Liver (tissue), 9 donors: ENCODE data around the gene CBFA2T3. TPM values are rescaled to one million over a fixed set of nuclear protein-coding genes. Genes with fewer than 3 reads are reported as not detected.

Experiments used
- DNase-seq: peaks from one replicate; pipeline ENCODE4 v3.0.0-alpha.2; 2017; ENCODE audit warnings: low spot score
- H3K27ac ChIP-seq, 2 donors: one replicate each; pipeline ENCODE4 v1.7.0; 2013; ENCODE audit warnings: inconsistent platforms in 2 of 2, low read length in 2 of 2, control low read depth in 1 of 2, low read depth in 1 of 2, mild to moderate bottlenecking in 1 of 2
- H3K27me3 ChIP-seq, 4 donors: one replicate each; pipeline versions ENCODE4 v1.6.1 to v1.7.0; 2013; ENCODE audit warnings: low read length in 3 of 4, inconsistent platforms in 1 of 4, mild to moderate bottlenecking in 1 of 4, moderate library complexity in 1 of 4; ENCODE audit not compliant: control insufficient read depth in 4 of 4, insufficient read depth in 4 of 4
- H3K36me3 ChIP-seq, 4 donors: one replicate each; pipeline versions ENCODE4 v1.6.1 to v1.7.0; 2013; ENCODE audit warnings: low read length in 3 of 4, mild to moderate bottlenecking in 3 of 4, low read depth in 1 of 4, moderate library complexity in 1 of 4; ENCODE audit not compliant: control insufficient read depth in 4 of 4, insufficient read depth in 3 of 4
- H3K4me1 ChIP-seq, 4 donors: one replicate each; pipeline versions ENCODE4 v1.6.1 to v1.7.0; 2013; ENCODE audit warnings: low read length in 3 of 4, mild to moderate bottlenecking in 3 of 4, moderate library complexity in 1 of 4; ENCODE audit not compliant: control insufficient read depth in 4 of 4, insufficient read depth in 4 of 4
- H3K4me3 ChIP-seq, 3 donors: one replicate each; pipeline versions ENCODE4 v1.6.1 to v1.7.0; 2013; ENCODE audit warnings: low read length in 3 of 3, control low read depth in 1 of 3, low read depth in 1 of 3, mild to moderate bottlenecking in 1 of 3
- H3K9ac ChIP-seq, 2 donors: one replicate each; pipeline ENCODE4 v1.7.0; 2013; ENCODE audit warnings: low read length in 2 of 2, mild to moderate bottlenecking in 2 of 2, moderate library complexity in 2 of 2, control low read depth in 1 of 2, low read depth in 1 of 2
- H3K9me3 ChIP-seq, 4 donors: one replicate each; pipeline versions ENCODE4 v1.6.1 to v1.7.0; 2013; ENCODE audit warnings: low read length in 3 of 4; ENCODE audit not compliant: control insufficient read depth in 4 of 4
- ATF3 ChIP-seq: IDR thresholded peaks from 2 replicates; pipeline ENCODE4 v1.6.1; 2016; ENCODE audit warnings: antibody characterized with exemption
- FOXA1 ChIP-seq: IDR thresholded peaks from 2 replicates; pipeline ENCODE4 v1.6.1; 2016; ENCODE audit warnings: antibody characterized with exemption
- FOXA2 ChIP-seq: IDR thresholded peaks from 2 replicates; pipeline ENCODE4 v1.6.1; 2016; ENCODE audit warnings: antibody characterized with exemption
- GABPA ChIP-seq, 2 donors: IDR thresholded peaks in 1 of 2; conservative IDR thresholded peaks in 1 of 2; 2 replicates each; pipeline ENCODE4 v1.6.1; 2016; ENCODE audit warnings: antibody characterized with exemption in 2 of 2, mild to moderate bottlenecking in 1 of 2, moderate library complexity in 1 of 2
- HNF4G ChIP-seq: IDR thresholded peaks from 2 replicates; pipeline ENCODE4 v1.6.1; 2016; ENCODE audit warnings: antibody characterized with exemption
- JUND ChIP-seq, 2 donors: IDR thresholded peaks; 2 replicates each; pipeline ENCODE4 v1.6.1; 2016; ENCODE audit warnings: antibody characterized with exemption in 2 of 2
- MAX ChIP-seq: IDR thresholded peaks from 2 replicates; pipeline ENCODE4 v1.6.1; 2016; ENCODE audit warnings: antibody characterized with exemption
- NR2F2 ChIP-seq: IDR thresholded peaks from 2 replicates; pipeline ENCODE4 v1.6.1; 2016; ENCODE audit warnings: antibody characterized with exemption
- RAD21 ChIP-seq, 2 donors: IDR thresholded peaks; 2 replicates each; pipeline ENCODE4 v1.6.1; 2016; ENCODE audit warnings: antibody characterized with exemption in 2 of 2, mild to moderate bottlenecking in 2 of 2
- REST ChIP-seq: IDR thresholded peaks from 2 replicates; pipeline ENCODE4 v1.6.1; 2016; ENCODE audit warnings: antibody characterized with exemption, mild to moderate bottlenecking
- RXRA ChIP-seq, 2 donors: IDR thresholded peaks; 2 replicates each; pipeline ENCODE4 v1.6.1; 2017 to 2018; ENCODE audit warnings: antibody characterized with exemption in 2 of 2, mild to moderate bottlenecking in 1 of 2
- SP1 ChIP-seq: IDR thresholded peaks from 2 replicates; pipeline ENCODE4 v1.6.1; 2018; ENCODE audit warnings: antibody characterized with exemption, mild to moderate bottlenecking
- WGBS: extraction: QIAGEN DNeasy Blood & Tissue Kit; methylation state at CpG from one replicate; pipeline ENCODE4 v1.1.7; 2013; 5-methylcytosine and 5-hydroxymethylcytosine counted together
- polyA plus RNA-seq, 2 donors: library from polyadenylated mRNA; stranded (reverse) in 1 of 2; unstranded in 1 of 2; fragments of 200-250 nt in 1 of 2; fragments of >200 nt in 1 of 2; fragmentation: Nextera tagmentation in 1 of 2; extraction: Ambion mirVana in 1 of 2; gene quantifications; one replicate each; pipeline versions ENCODE4 v1.2.1 to v1.2.3, GENCODE V29; 2013 to 2015
- total RNA-seq, 2 donors: library from RNA; depleted of rRNA; stranded (reverse); fragments of >200 nt; gene quantifications; one replicate each; pipeline ENCODE4 v1.2.3, GENCODE V29; 2014
- TF ChIP-seq, protein P1 (sequence below): fragments of 150-350 bp; IDR thresholded peaks from 2 replicates; pipeline ENCODE4 v1.5.1; 2017; ENCODE audit warnings: improper control_type of control experiment, low read depth, low read length; ENCODE audit not compliant: missing input control
- TF ChIP-seq, protein P2 (sequence below): IDR thresholded peaks from 2 replicates; pipeline ENCODE4 v1.6.1; 2016; ENCODE audit warnings: antibody characterized with exemption
- donor health status: healthy.
- donor health status: healthy.
- donor health status: healthy.
- donor health status: healthy.
- donor health status: healthy.

CBFA2T3 gene
- total and polyA plus RNA-seq, 4 donors = 1.4 to 4.5 (median 3.1) TPM

GRCh38 chr16:88938777-88939244 is 38.2 kb downstream of the CBFA2T3 start:
- 67% methylated on average over 15 of the region's 15 CpGs for WGBS
- no peak overlapping the region for H3K9ac ChIP-seq
- H3K4me3 ChIP-seq = no peak overlapping the region
- no peaks in the 10 kb centered on the region for H3K36me3 ChIP-seq
- H3K27me3 ChIP-seq = peaks cover 0 to 10% (median 0%) of the 10 kb centered on the region in 4 donors
- TF ChIP-seq MAX = no peak
- TF ChIP-seq ATF3 = no peak
- TF ChIP-seq, protein P1, sequence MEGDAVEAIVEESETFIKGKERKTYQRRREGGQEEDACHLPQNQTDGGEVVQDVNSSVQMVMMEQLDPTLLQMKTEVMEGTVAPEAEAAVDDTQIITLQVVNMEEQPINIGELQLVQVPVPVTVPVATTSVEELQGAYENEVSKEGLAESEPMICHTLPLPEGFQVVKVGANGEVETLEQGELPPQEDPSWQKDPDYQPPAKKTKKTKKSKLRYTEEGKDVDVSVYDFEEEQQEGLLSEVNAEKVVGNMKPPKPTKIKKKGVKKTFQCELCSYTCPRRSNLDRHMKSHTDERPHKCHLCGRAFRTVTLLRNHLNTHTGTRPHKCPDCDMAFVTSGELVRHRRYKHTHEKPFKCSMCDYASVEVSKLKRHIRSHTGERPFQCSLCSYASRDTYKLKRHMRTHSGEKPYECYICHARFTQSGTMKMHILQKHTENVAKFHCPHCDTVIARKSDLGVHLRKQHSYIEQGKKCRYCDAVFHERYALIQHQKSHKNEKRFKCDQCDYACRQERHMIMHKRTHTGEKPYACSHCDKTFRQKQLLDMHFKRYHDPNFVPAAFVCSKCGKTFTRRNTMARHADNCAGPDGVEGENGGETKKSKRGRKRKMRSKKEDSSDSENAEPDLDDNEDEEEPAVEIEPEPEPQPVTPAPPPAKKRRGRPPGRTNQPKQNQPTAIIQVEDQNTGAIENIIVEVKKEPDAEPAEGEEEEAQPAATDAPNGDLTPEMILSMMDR = no peak
- TF ChIP-seq, protein P2, sequence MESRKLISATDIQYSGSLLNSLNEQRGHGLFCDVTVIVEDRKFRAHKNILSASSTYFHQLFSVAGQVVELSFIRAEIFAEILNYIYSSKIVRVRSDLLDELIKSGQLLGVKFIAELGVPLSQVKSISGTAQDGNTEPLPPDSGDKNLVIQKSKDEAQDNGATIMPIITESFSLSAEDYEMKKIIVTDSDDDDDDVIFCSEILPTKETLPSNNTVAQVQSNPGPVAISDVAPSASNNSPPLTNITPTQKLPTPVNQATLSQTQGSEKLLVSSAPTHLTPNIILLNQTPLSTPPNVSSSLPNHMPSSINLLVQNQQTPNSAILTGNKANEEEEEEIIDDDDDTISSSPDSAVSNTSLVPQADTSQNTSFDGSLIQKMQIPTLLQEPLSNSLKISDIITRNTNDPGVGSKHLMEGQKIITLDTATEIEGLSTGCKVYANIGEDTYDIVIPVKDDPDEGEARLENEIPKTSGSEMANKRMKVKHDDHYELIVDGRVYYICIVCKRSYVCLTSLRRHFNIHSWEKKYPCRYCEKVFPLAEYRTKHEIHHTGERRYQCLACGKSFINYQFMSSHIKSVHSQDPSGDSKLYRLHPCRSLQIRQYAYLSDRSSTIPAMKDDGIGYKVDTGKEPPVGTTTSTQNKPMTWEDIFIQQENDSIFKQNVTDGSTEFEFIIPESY = no peak
- no peak for TF ChIP-seq REST
- TF ChIP-seq RXRA (IDR thresholded peaks at IDR 0.05) = no peak
- TF ChIP-seq FOXA2 = no peak
- TF ChIP-seq JUND (IDR thresholded peaks at IDR 0.05) = no peak
- TF ChIP-seq NR2F2 = no peak
- TF ChIP-seq GABPA (IDR thresholded peaks at IDR 0.05 in 1 of 2, conservative IDR thresholded peaks at IDR 0.05 in 1 of 2) = no peak
- no peak for TF ChIP-seq HNF4G
- no peak for TF ChIP-seq RAD21 (IDR thresholded peaks at IDR 0.05)
- no peak for TF ChIP-seq SP1
- no peaks in the 10 kb centered on the region for H3K9me3 ChIP-seq
- peaks cover 9 to 31% (median 12%) of the 10 kb centered on the region in 4 donors for H3K4me1 ChIP-seq
- H3K27ac ChIP-seq = no peak overlapping the region
- no peak for DNase-seq

DNA sequence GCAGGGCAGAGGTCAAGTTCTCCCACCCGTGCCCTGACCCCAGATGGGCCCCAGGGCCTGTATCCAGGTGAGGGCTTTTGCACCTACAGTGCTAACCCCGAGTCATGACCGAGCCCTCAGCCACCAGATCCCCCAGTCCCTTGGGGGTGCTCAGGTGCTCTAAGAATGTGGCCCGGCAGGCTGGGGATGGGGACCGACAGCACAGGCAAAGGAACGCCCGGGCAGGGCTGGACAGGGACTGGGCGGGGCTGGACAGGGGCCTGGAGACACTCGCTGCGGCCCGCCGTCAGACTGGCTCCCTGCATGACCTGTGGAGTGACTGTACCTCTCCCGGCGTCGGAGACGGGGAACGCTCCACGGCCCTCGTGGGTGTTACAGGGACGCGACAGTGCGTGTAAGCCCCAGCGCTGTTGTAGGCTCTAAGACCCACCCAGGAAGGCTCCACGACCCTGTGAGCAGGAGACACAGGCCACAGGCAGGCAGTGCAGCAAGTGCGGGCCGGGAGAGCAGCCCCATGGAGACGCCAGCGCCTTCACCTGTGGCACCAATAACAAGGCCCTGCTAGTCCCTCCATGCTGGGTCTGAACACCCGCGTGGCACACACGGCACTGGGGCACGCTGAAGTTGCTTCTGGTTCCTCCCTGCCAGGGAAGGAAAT is 38.8 kb downstream of the CBFA2T3 start:
- no peak overlapping the region for H3K4me3 ChIP-seq
- no peak for TF ChIP-seq ATF3
- TF ChIP-seq, protein P1 = no peak
- TF ChIP-seq RXRA (IDR thresholded peaks at IDR 0.05) = no peak
- no peak for TF ChIP-seq NR2F2
- no peak for TF ChIP-seq FOXA1
- TF ChIP-seq REST = no peak
- no peak for TF ChIP-seq RAD21 (IDR thresholded peaks at IDR 0.05)
- no peak overlapping the region for H3K9ac ChIP-seq
- H3K27me3 ChIP-seq = peaks cover 0 to 7% (median 0%) of the 10 kb centered on the region in 4 donors
- no peak overlapping the region for H3K27ac ChIP-seq
- H3K9me3 ChIP-seq = no peaks in the 10 kb centered on the region
- 77% methylated on average over 32 of the region's 32 CpGs for WGBS
- peaks cover 9 to 31% (median 12%) of the 10 kb centered on the region in 4 donors for H3K4me1 ChIP-seq
- H3K36me3 ChIP-seq = no peaks in the 10 kb centered on the region
- DNase-seq = no peak
